DMS153 treated with DMSO at 0.1 percent for 48 hours (cell line): ENCODE measurements around the gene ZNF593OS.
A peak's percentile ranks its signal among the peaks of the same experiment; 100 is the strongest.

ENCODE experiments used
- DNase-seq: peaks from one replicate; lab custom pipeline; 2025; ENCODE audit not compliant: unreplicated experiment; lab: John Stamatoyannopoulos, UW

The ZNF593OS gene

DNA sequence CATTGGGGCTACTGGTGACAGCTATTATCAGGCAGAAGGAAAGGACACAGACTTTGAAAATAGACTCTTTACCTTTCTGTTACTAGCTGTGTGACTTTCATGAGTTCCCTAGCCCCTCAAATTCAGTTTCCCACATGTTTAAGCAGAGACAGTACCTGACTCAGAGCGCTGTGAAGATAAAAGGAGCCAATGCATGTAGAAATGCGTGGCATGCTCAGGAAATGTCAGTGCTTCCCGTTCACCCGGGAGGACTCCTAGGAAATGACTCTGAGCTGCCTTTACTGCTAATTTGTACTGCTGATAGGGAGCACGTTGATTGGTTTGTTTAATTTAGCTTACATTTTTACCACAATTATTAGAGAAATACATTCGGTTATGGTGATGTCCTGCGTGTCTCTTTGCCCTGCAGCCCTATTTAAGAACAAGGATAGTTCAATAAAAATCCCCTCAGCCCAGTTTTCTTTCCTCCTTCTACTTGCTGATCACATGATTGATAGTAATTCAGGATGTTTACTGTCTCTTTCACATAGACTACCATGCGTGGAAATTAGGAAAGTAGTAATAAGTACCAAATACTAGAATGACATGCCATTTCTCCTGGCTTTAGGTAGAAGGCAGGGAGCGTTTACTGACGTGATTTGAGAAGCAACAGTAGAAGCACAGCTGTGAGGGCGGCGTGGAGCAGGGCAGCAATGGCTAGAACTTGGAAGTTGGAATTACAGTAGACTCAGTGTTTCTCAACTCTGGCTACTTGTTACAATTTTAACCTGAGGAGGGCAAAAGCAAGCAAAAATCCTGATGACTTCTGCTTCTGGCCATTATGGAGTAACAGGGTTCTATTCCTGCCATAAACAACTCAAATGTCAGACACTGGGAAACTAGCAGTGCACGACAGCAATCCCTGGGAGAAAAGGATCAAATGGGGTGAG is 44.1 kb downstream of the ZNF593OS start:
- DNase-seq = peak; percentile 25

DNA sequence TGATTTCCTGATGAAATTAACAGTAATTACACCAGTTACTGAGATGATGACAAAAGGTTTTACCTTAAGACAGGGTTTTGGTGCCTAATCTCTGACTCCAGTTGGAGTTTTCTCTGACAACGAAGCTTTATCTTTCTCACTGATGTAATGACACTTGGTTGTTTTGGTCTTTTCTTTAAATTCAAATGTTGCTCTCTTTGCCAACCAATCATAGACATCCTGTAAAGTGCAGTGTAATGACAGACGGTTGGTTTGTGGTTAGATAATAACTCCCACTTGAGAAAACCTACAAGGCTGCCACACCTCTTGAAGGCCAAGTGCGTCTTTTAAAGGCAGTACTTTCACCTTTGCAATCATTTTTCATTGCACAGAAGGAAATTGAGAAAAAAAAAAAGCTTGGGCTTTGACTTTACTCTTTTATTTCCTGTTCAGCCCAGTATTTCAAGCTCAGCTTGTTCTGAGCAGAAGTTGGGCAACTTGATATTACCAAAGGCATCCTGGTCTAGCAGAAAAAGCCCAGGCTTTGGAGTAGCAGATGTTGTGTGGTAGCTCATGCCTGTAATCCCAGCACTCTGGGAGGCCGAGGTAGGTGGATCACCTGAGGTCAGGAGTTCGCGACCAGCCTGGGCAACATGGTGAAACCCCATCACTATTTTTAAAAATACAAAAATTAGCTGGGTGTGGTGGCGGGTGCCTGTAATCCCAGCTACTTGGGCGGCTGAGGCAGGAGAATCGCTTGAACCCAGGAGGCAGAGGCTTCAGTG is 45.1 kb downstream of the ZNF593OS start:
- peak; percentile 79 for DNase-seq

DNA sequence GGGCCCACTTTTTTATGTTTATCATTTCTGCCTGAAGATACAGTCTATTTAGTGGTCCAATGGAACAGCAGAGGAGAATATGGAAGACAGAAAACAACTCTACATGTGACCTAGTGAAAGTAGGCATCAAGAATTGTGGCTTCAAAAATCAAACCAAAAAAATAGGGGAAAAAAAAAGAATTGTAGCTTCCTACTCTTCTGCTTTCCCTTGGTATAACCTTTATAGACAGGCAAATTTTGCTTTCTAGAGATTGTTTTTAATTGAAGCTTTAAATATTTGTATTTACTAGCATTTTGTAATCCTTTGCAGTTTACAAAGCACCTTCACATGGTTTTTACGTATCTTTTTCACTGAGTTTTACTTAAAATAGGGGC is 45.7 kb downstream of the ZNF593OS start:
- no peak for DNase-seq

- no peak for DNase-seq
These were observed 46.2 kb downstream of the ZNF593OS start for GRCh38 chr1:26125382-26125781.

- DNase-seq = no peak
These were observed 47.0 kb downstream of the ZNF593OS start for GRCh38 chr1:26124418-26125331.

DNA sequence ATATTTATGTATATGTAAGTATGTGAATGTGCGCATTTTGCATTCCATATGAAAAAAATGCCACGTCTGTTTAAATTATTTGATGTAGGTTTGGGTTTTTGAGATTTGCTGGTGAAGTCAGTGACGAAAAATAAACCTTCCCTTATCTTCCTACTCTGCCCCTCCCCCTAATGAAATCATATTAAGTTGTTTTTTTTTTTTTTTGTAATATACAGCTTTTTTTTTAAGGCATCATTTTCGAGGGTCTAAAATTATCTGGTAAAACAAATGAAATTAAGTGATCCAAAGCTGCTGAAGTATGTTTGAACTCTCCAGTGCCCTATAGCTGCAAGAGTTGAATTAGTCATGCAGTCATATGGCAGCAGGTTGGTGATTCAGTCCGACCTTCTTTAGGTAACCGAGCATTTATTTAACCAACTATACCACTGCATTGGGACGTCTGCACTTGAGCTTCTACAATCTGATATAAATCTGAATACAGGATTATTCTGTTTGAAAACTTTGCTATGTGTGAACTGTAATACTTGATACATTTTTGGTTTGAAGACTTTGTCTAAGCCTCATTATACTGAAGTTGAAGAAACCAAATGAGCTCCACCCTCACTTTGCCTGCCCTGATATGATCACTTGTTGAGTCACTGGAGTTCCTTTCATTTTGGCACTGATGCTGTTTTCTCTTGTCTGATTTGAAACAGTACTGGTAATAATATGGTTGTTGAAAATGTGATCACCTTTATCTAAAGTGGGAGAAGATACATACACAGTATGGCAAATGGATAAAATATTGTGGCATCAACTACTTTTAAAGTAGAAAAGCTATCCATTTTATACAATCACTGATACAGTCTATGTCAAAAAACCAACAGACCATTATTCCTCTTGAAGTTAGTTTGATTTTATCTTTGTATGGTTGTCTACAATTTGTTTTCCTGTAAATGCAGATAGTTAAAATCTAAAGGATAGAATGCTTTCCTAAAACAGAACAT is 48.4 kb downstream of the ZNF593OS start:
- DNase-seq = no peak

DNA sequence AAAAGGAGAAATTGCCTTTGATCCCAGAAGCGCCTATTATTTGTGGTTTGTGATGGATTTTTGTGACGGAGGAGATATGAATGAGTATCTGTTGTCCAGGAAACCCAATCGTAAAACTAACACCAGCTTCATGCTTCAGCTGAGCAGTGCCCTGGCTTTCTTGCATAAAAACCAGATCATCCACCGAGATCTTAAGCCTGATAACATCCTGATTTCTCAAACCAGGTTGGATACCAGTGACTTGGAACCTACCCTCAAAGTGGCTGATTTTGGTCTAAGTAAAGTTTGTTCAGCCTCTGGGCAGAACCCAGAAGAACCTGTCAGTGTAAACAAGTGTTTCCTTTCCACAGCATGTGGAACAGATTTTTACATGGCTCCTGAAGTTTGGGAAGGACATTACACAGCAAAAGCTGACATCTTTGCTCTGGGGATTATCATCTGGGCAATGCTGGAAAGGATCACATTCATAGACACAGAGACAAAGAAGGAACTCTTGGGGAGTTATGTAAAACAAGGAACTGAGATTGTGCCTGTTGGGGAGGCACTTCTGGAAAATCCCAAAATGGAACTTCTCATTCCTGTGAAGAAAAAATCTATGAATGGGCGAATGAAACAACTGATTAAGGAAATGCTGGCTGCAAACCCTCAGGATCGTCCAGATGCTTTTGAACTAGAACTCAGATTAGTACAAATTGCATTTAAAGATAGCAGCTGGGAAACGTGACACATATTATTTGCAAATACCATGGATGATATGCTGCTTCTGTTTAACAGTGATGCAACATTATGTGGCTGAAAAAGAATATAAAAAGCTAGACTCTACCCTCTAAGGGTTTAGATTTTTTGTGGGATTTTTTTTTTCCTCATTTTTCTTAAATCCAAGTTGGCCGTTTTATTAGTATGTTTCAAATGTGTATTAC is 49.5 kb downstream of the ZNF593OS start:
- no peak for DNase-seq

DNA sequence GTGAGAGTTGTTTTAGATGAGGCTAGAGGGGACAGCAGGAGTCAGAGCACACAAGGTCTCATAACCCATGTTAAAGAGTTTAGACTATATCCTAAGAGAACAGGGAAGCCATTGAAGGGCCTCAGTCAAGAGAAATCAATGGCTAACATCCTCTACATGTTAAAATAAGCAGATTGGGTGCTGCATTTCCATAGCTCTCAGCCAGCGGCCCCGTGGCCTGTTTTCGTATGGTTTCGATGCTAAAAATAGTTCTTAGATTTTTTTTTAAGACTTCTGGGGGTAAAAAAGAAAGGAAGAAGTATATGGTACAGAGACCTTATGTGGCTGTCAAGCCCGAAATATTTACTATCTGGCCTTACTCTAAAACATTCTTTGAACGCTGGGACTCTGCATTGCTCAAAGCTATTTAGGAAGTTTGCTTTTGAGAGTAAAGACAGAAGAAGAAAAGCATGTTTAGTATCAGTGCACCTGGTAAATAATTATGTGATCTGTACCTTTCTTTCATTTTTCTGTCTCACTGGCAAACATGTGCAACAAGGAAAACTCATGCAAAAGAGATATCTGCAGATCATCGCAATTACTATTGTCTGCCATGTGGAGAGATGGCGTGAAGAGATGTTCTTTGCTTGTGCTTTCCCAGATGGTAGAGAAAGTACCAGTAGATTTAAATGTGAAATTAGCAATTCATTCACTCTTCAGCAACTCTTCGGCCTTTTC is 51.6 kb downstream of the ZNF593OS start:
- DNase-seq = no peak
